MCF 10A (cell line): ENCODE measurements around the gene PCBD2. TPM values are rescaled to one million over a fixed set of nuclear protein-coding genes. Genes with fewer than 3 reads are reported as not detected.
A peak's percentile ranks its signal among the peaks of the same experiment; 100 is the strongest.

Source experiments
- BruUV-seq: library from RNA; stranded (reverse); fragments of 400-500 nt; replicated peaks from 2 replicates; lab custom pipeline; 2021; lab: Mats Ljungman, UMichigan
- CTCF ChIA-PET: fragments of 300-600 bp; sonication (Branson Sonifier 250); formaldehyde crosslinking; extraction: SDS; loops from one replicate; lab custom pipeline; 2021; ENCODE audit warnings: antibody characterized with exemption, inconsistent platforms; lab: Yijun Ruan, JAX
- POLR2A ChIA-PET: fragments of 300-600, 350-650 bp; sonication (Branson Sonifier 250); formaldehyde crosslinking; extraction: SDS; loops from one replicate; lab custom pipeline; 2020; ENCODE audit warnings: antibody characterized with exemption, inconsistent platforms; lab: Yijun Ruan, JAX
- DNase-seq: peaks from one replicate; pipeline ENCODE4 v3.0.0-alpha.2; 2018; ENCODE audit not compliant: unreplicated experiment
- H3K27ac Mint-ChIP-seq: one replicate; pipeline ENCODE4 v1.8.0; 2022; ENCODE audit warnings: mild to moderate bottlenecking, low read depth, mixed read lengths; ENCODE audit not compliant: unreplicated experiment
- H3K27me3 Mint-ChIP-seq: one replicate; pipeline ENCODE4 v1.8.0; 2022; ENCODE audit warnings: mixed read lengths; ENCODE audit not compliant: insufficient read depth, unreplicated experiment
- H3K36me3 Mint-ChIP-seq: one replicate; pipeline ENCODE4 v1.8.0; 2022; ENCODE audit warnings: mild to moderate bottlenecking, moderate library complexity, mixed read lengths; ENCODE audit not compliant: insufficient read depth, unreplicated experiment
- H3K4me1 Mint-ChIP-seq: one replicate; pipeline ENCODE4 v1.8.0; 2022; ENCODE audit warnings: mixed read lengths; ENCODE audit not compliant: insufficient read depth, unreplicated experiment
- H3K4me3 Mint-ChIP-seq: one replicate; pipeline ENCODE4 v1.8.0; 2022; ENCODE audit warnings: mild to moderate bottlenecking, moderate library complexity, mixed read lengths; ENCODE audit not compliant: unreplicated experiment
- H3K9me3 Mint-ChIP-seq: one replicate; pipeline ENCODE4 v1.8.0; 2022; ENCODE audit warnings: mixed read lengths; ENCODE audit not compliant: unreplicated experiment
- CTCF ChIP-seq: fragments of 200-600 bp; IDR thresholded peaks from one replicate; pipeline ENCODE4 v1.8.0; 2022; ENCODE audit warnings: antibody characterized with exemption, mild to moderate bottlenecking; ENCODE audit not compliant: unreplicated experiment
- intact Hi-C: fragments of 100-400 bp; cut with micrococcal nuclease; formaldehyde crosslinking; loops from 2 replicates; pipeline ENCODE4 v1.14.1; 2022
- total RNA-seq: library from RNA; stranded (reverse); gene quantifications from 2 replicates; pipeline ENCODE4 v1.2.3, GENCODE V29; 2022

PCBD2 gene
- total RNA-seq, 1 experiment from 2014 or later, result 27.3 TPM

- TF ChIP-seq CTCF, result no peak
- Mint-ChIP-seq H3K27me3 (no peaks in the 10 kb centered on the region), H3K9me3 (no peaks in the 10 kb centered on the region), H3K27ac (no peak overlapping the region), H3K4me1 (peaks cover 27% of the 10 kb centered on the region), H3K4me3 (peak overlapping the region; percentile 98), H3K36me3 (peaks cover 21% of the 10 kb centered on the region)
- TSS peak; percentile 64 for BruUV-seq
- POLR2A ChIA-PET, result interaction anchor here (0.7 to 2.9 kb wide), 17 partner anchors 9 to 1980 kb away, joined by 3 to 32 read pairs (median 4); partner anchors contain the start of genes C5orf24, PCBD2 and SKP1
- intact Hi-C loops, result no loop called here
- CTCF ChIA-PET, result interaction anchor here (0.7 to 1.9 kb wide), 6 partner anchors 19 to 320 kb away, joined by 3 to 7 read pairs (median 4); partner anchors contain the start of gene PCBD2
- peak; percentile 8 for DNase-seq
Observed at GRCh38 chr5:134873494-134873893, 31.4 kb upstream of the PCBD2 start.

GRCh38 chr5:134873987-134874830, 30.7 kb upstream of the PCBD2 start, which contains the start of gene TXNDC15:
TSS of gene TXNDC15 (plus strand) at chr5:134874371. CDS start at chr5:134874428, 57 bp downstream.
- intact Hi-C loops, result loop anchor here (1.0 kb wide), 1 partner anchor 30 kb away; no protein-coding TSS in a partner anchor

DNA sequence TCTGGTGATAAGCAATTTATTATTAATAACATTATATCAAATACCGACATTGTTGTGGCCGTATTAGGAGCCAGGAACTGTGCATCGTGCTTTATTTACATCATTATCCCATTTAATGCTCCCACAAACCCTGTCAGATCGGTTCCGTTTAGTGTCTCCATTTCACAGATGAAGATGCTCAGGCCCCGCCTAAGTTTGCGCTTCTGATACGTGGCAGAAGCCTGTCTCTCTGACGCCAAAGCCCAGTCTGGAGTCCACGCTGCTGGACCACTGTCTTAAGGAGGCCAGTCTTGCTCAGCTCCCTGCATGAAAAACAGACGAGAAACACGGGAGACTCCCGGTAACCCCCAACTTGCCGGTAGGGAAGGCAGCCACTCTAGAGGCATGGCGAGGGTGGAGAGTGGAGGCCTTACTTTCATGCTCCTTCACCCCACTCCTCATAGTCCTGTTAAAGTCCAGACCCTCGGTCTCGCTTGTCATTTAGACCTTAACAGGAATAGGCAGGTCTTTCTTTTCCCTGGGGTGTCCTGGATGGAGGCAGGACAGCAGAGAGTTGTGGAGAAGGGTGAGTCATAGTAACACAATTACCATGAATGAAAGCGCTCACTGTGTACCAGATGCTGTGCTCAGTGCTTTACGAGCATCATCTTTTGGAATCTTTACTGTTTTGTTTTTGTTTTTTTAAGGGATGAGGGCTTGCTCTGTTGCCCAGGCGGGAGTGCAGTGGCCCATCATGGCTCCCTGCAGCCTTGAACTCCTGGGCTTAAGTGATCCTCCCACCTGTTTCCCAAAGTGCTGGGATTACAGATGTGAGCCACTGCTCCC, 29.9 kb upstream of the PCBD2 start:
- POLR2A ChIA-PET, result interaction anchor here (0.5 to 2.9 kb wide), 8 partner anchors 8 to 30 kb away, joined by 3 to 32 read pairs (median 16); partner anchors contain the start of genes C5orf24 and PCBD2
- H3K4me1 Mint-ChIP-seq, result peaks cover 28% of the 10 kb centered on the region
- H3K9me3 Mint-ChIP-seq, result no peaks in the 10 kb centered on the region
- peak; percentile 79 for DNase-seq
- CTCF ChIA-PET, result interaction anchor here (0.7 to 1.9 kb wide), 3 partner anchors 26 to 30 kb away, joined by 3 to 5 read pairs (median 3); partner anchors contain the start of gene PCBD2
- TF ChIP-seq CTCF, result no peak
- peaks cover 21% of the 10 kb centered on the region for H3K36me3 Mint-ChIP-seq
- intact Hi-C loops, result loop anchor here (1.0 kb wide), 1 partner anchor 29 kb away; no protein-coding TSS in a partner anchor
- peak overlapping the region; percentile 98 for H3K4me3 Mint-ChIP-seq
- H3K27me3 Mint-ChIP-seq, result no peaks in the 10 kb centered on the region
- H3K27ac Mint-ChIP-seq, result peak overlapping the region; percentile 97
- BruUV-seq, result TSS peak; percentile 44

More at GRCh38 chr5:134873987-134874830, 30.7 kb upstream of the PCBD2 start, which contains the start of gene TXNDC15:
- Mint-ChIP-seq H3K9me3 (no peaks in the 10 kb centered on the region), H3K4me1 (peaks cover 28% of the 10 kb centered on the region), H3K27ac (peak within 1 kb of the TSS; percentile 97), H3K27me3 (no peaks in the 10 kb centered on the region), H3K36me3 (peaks cover 21% of the 10 kb centered on the region), H3K4me3 (peak within 1 kb of the TSS; percentile 98)
- BruUV-seq, result no TSS peak
- POLR2A ChIA-PET, result interaction anchor here (0.7 to 2.9 kb wide), 18 partner anchors 9 to 1981 kb away, joined by 3 to 32 read pairs (median 4); partner anchors contain the start of genes C5orf24, PCBD2 and SKP1
- no peak for TF ChIP-seq CTCF
- peak; percentile 87 for DNase-seq
- CTCF ChIA-PET, result interaction anchor here (0.5 to 1.9 kb wide), 6 partner anchors 25 to 1912 kb away, joined by 3 to 7 read pairs (median 4); partner anchors contain the start of gene PCBD2
